Left forelimb (tissue), 1 donor: Measurements from ENCODE around the gene STKLD1.

Experiments used
- DNase-seq: peaks from one replicate; pipeline ENCODE4 v3.0.0-alpha.2; 2018; ENCODE audit warnings: low spot score

Gene STKLD1

DNA sequence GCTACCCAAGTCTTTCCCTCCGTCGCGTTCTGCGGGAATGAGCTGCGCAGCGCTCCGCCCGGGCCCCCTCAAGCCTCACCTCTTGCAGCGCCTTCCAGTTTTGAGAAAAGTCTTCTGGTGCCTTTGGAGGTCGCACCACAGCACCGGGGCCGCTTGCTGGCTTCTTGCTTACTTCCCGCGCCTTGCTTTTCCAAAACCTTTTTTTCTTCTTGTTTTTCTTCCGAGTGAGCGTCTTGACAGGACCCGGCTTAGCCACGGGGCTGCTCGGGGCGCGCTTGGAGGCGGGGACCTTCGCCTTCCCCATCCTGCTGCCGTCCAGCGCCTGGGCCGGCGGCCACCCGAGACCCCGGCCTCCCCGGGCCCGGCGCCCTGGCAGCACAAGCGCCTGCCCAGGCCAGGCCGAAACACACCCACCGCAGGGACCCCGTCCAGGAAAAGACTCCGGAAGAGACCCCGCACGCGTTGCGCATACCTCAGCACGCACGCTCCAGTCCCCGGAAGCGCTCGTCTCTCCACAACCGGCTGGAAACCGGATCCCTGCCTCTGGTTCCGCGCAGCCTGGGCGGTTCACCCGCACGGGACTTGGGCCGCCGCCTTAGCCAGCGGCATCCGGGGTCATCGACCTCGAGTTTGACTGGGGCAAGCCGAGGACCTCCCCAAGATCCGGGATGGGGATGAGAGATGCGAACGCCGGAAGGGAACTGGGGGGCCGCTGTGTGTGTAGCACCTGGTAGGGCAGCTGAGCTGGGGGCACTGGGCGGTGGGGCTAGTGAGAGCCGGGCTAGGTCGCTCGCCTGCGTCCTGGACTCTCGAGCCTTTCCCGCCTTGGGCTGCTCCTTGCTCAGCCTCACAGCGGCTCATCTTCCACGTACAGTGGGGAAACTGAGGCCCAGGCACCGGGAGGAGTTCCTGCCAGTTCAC is 41.6 kb downstream of the STKLD1 start, which contains the start of gene REXO4:
TSS of gene REXO4 (minus strand) at position 470 of the 921 bp plus-strand sequence. CDS start at position 304, 166 bp downstream.
- DNase-seq: peak; percentile 92

GRCh38 chr9:133419005-133419404 is 42.8 kb downstream of the STKLD1 start:
- DNase-seq: no peak

- no peak for DNase-seq
Measured at GRCh38 chr9:133420392-133420827, 44.2 kb downstream of the STKLD1 start.

DNA sequence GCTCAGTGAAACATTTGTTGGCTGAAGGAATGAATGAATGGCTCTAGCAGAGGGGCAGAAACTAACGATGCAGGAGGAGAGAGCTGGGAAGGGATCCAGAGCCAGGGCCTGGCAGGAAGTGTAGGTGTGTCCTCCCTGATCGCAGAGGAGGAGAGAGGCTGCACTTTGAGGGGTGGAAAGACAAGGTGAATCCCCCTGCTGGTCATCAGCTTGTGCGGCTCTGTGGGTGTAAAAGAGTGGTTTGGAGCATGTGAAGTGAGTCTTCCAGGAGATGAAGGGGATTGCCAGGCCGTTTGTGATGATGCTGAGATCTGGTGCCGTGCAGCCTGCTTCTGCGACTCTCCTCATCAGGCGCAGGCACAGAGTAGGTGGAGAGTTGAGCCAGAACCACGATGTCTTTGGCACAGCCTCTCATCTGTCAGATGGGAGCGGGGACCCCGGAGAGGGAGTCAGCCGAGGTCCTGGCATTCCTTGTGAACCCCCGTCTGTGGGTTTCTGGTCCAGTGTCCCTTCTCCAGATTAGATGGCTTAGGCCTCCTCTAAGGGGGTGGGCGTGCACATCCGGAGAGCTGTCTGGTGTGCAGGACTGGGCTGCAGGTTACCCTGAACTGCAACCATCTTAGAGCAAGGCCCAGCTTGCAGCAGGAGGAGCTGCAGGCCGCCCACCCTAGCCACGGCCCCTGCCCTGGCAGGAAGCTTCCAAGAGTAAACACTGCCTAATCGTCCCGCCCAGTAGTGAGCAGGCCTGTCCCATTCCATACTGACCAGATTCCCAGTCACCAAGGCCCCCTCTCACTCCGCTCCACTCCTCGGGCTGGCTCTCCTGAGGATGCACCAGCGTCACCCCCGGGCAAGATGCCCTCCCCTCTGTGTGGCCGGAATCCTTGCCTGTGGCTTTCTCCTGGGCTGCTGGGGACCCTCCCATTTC is 45.7 kb downstream of the STKLD1 start, which contains the start of gene ADAMTS13:
TSS of gene ADAMTS13 (plus strand) at position 753 of the 928 bp plus-strand sequence. CDS start at position 830, 77 bp downstream.
- no peak for DNase-seq

DNA sequence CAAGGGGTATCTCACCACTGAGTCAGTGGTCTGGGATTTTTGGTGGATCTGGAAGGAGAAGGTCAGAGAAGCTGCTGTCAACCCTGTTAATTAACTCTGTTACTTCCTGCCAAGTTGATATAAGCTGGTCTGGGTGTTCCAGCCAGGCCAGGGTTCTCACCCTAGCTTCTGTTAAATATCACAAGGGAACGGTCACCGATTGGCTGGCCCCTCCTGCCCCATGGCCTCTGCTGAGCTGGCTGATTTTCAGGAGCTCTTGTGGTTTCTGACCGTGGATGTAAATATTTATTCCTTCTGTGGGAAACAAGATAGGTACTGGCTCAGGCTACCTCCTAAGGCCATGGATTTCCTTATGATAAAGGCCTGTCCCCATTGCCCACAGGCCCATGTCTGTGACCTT is 47.0 kb downstream of the STKLD1 start:
- DNase-seq: no peak

- no peak for DNase-seq
Measured at GRCh38 chr9:133424187-133424586, 48.0 kb downstream of the STKLD1 start.

GRCh38 chr9:133425049-133425632 is 49.0 kb downstream of the STKLD1 start:
- no peak for DNase-seq

GRCh38 chr9:133426011-133426410 is 49.8 kb downstream of the STKLD1 start:
- DNase-seq: no peak

- no peak for DNase-seq
Measured at GRCh38 chr9:133427658-133428348, 51.6 kb downstream of the STKLD1 start.

DNA sequence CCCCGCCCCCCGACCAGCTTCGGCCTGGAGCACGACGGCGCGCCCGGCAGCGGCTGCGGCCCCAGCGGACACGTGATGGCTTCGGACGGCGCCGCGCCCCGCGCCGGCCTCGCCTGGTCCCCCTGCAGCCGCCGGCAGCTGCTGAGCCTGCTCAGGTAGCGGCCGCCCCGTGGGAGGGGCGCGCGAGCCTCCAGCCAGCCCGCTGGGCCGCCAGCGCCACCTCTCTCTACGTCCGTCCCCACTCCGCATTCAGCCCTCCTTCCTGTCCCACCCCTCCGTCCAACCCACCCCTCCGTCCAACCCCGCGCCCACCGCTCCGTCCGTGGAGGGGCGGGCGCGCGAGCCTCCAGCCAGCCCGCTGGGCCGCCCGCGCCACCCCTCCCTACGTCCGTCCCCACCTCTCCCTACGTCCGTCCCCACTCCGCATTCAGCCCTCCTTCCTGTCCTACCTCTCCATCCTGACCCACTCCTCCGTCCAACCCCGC is 52.5 kb downstream of the STKLD1 start:
- DNase-seq: no peak

- no peak for DNase-seq
Measured at GRCh38 chr9:133429214-133429613, 53.0 kb downstream of the STKLD1 start.

- DNase-seq: no peak
Measured at GRCh38 chr9:133429641-133430161, 53.5 kb downstream of the STKLD1 start.

- DNase-seq: no peak
Measured at GRCh38 chr9:133430244-133430643, 54.1 kb downstream of the STKLD1 start.

- no peak for DNase-seq
Measured at GRCh38 chr9:133433351-133433843, 57.2 kb downstream of the STKLD1 start.

- no peak for DNase-seq
Measured at GRCh38 chr9:133436681-133437080, 60.5 kb downstream of the STKLD1 start.

GRCh38 chr9:133437753-133438531 is 61.8 kb downstream of the STKLD1 start:
- DNase-seq: no peak

- no peak for DNase-seq
Measured at GRCh38 chr9:133439337-133439736, 63.2 kb downstream of the STKLD1 start.

DNA sequence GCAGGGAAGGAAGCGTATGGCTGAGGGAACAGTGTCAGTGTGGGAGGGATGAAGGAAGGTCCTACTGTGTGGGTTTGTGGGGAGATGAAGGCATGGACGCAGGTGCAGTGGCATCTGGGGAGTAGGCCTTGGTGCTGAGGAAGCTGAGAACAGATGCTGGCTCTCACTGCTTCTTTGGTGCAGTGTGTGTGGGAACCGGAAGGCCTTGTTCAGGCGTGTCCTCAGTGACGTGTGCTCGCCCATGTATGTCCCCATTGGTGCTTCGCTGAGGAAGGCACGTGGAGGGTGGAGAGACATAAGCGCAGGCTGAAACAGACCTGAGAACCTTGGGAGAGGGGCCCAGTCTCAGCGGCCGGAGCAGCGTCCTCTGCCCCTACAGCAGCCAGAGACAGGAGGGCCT is 64.7 kb downstream of the STKLD1 start:
- no peak for DNase-seq

GRCh38 chr9:133441571-133441970 is 65.4 kb downstream of the STKLD1 start:
- no peak for DNase-seq

GRCh38 chr9:133443248-133443647 is 67.1 kb downstream of the STKLD1 start:
- no peak for DNase-seq
